Hepatocyte (in vitro differentiated cells): Measurements from ENCODE around the gene MBD5. TPM values are rescaled to one million over a fixed set of nuclear protein-coding genes. Genes with fewer than 3 reads are reported as not detected.

ENCODE experiments used
- DNase-seq: peaks from one replicate; pipeline ENCODE4 v3.0.0-alpha.2; 2016; ENCODE audit warnings: low spot score
- H2AFZ ChIP-seq: fragments of 200-600 bp; sonication (generic); 2 replicates; pipeline ENCODE4 v1.6.0; 2016; ENCODE audit warnings: antibody characterized with exemption, mild to moderate bottlenecking
- H3K27ac ChIP-seq: fragments of 200-600 bp; sonication (generic); 2 replicates; pipeline ENCODE4 v1.5.1; 2016; ENCODE audit warnings: mild to moderate bottlenecking
- H3K27me3 ChIP-seq: fragments of 200-600 bp; sonication (generic); 2 replicates; pipeline ENCODE4 v1.6.1; 2016
- H3K36me3 ChIP-seq: fragments of 200-600 bp; sonication (generic); replicated peaks from 2 replicates; pipeline ENCODE4 v1.5.1; 2016; ENCODE audit warnings: low read depth; ENCODE audit not compliant: insufficient read depth
- H3K4me1 ChIP-seq: fragments of 200-600 bp; sonication (generic); 2 replicates; pipeline ENCODE4 v1.5.1; 2016; ENCODE audit warnings: mild to moderate bottlenecking, moderate library complexity; ENCODE audit not compliant: insufficient read depth
- H3K4me2 ChIP-seq: fragments of 200-600 bp; sonication (generic); 2 replicates; pipeline ENCODE4 v1.6.0; 2016
- H3K4me3 ChIP-seq: fragments of 200-600 bp; sonication (generic); 2 replicates; pipeline ENCODE4 v1.5.1; 2016; ENCODE audit warnings: mild to moderate bottlenecking
- H3K79me2 ChIP-seq: fragments of 200-600 bp; sonication (generic); 2 replicates; pipeline ENCODE4 v1.6.0; 2017; ENCODE audit warnings: mild to moderate bottlenecking
- H3K9me2 ChIP-seq: fragments of 200-600 bp; sonication (generic); replicated peaks from 2 replicates; pipeline ENCODE4 v1.6.0; 2017; ENCODE audit warnings: mild to moderate bottlenecking; ENCODE audit not compliant: insufficient read depth
- H3K9me3 ChIP-seq: fragments of 200-600 bp; sonication (generic); 2 replicates; pipeline ENCODE4 v1.5.1; 2016; ENCODE audit warnings: low read depth, mild to moderate bottlenecking
- H4K20me1 ChIP-seq: fragments of 200-600 bp; sonication (generic); 2 replicates; pipeline ENCODE4 v1.6.0; 2016; ENCODE audit warnings: mild to moderate bottlenecking; ENCODE audit not compliant: insufficient read depth, poor library complexity, severe bottlenecking
- CTCF ChIP-seq: fragments of 200-600 bp; sonication (generic); IDR thresholded peaks from 2 replicates; pipeline ENCODE4 v1.5.1; 2016; ENCODE audit warnings: antibody characterized with exemption, mild to moderate bottlenecking; ENCODE audit not compliant: poor library complexity
- EZH2 ChIP-seq: fragments of 200-600 bp; sonication (generic); IDR thresholded peaks from 2 replicates; pipeline ENCODE4 v1.6.1; 2016; ENCODE audit warnings: antibody characterized with exemption, mild to moderate bottlenecking, borderline replicate concordance
- EZH2phosphoT487 ChIP-seq: fragments of 200-600 bp; sonication (generic); IDR thresholded peaks from one replicate; pipeline ENCODE4 v1.6.1; 2018; ENCODE audit warnings: antibody characterized with exemption, mild to moderate bottlenecking, low read depth, moderate library complexity; ENCODE audit not compliant: unreplicated experiment, severe bottlenecking
- WGBS: methylation state at CpG from one replicate; pipeline ENCODE4 v1.1.6; 2016; ENCODE audit warnings: low lambda C conversion rate; ENCODE audit errors: missing lambda C conversion rate; 5-methylcytosine and 5-hydroxymethylcytosine counted together
- polyA plus RNA-seq: library from polyadenylated mRNA; unstranded; fragments of >200 nt; fragmentation: Nextera tagmentation; extraction: Ambion mirVana; gene quantifications from 2 replicates; pipeline ENCODE4 v1.2.1, GENCODE V29; 2016
- total RNA-seq: library from RNA; depleted of rRNA; stranded (reverse); fragments of >200 nt; gene quantifications from 2 replicates; pipeline ENCODE4 v1.2.3, GENCODE V29; 2014

MBD5 gene
- total and polyA plus RNA-seq, 2 experiments from 2014 or later: 20.9 to 36.2 TPM

- Histone ChIP-seq H4K20me1 (no peaks in the 10 kb centered on the region), H3K79me2 (peaks cover 4% of the 10 kb centered on the region), H3K9me2 (no peaks in the 10 kb centered on the region), H3K9me3 (no peaks in the 10 kb centered on the region), H3K4me1 (peaks cover 4% of the 10 kb centered on the region), H3K27ac (peak overlapping the region; percentile 12), H2AFZ (no peak overlapping the region), H3K27me3 (no peaks in the 10 kb centered on the region), H3K4me3 (no peak overlapping the region), H3K36me3 (no peaks in the 10 kb centered on the region), H3K4me2 (peak overlapping the region; percentile 46)
- TF ChIP-seq EZH2phosphoT487 (no peak), EZH2 (no peak), CTCF (no peak)
- WGBS: 32% methylated on average over 4 of the region's 4 CpGs
- DNase-seq: no peak
Observed at GRCh38 chr2:148273158-148273691, 252.3 kb downstream of the MBD5 start.

- Histone ChIP-seq H3K27me3 (no peaks in the 10 kb centered on the region), H3K9me3 (no peaks in the 10 kb centered on the region), H3K4me1 (no peaks in the 10 kb centered on the region), H3K4me3 (no peak overlapping the region), H2AFZ (no peak overlapping the region), H4K20me1 (no peaks in the 10 kb centered on the region), H3K27ac (no peak overlapping the region), H3K4me2 (no peak overlapping the region), H3K36me3 (no peaks in the 10 kb centered on the region), H3K9me2 (no peaks in the 10 kb centered on the region), H3K79me2 (peaks cover 4% of the 10 kb centered on the region)
- TF ChIP-seq CTCF (no peak), EZH2phosphoT487 (no peak), EZH2 (no peak)
- WGBS: 88% methylated on average over 3 of the region's 3 CpGs
- no peak for DNase-seq
Observed at GRCh38 chr2:148279216-148279615, 258.3 kb downstream of the MBD5 start.

GRCh38 chr2:148282201-148282600 lies 261.3 kb downstream of the MBD5 start:
- TF ChIP-seq CTCF: no peak
- TF ChIP-seq EZH2phosphoT487: no peak
- TF ChIP-seq EZH2: no peak

GRCh38 chr2:148292431-148292830 lies 271.5 kb downstream of the MBD5 start:
- no peak overlapping the region for H3K27ac ChIP-seq
- no peaks in the 10 kb centered on the region for H4K20me1 ChIP-seq
- H3K4me1 ChIP-seq: no peaks in the 10 kb centered on the region
- WGBS: 91% methylated on average over 2 of the region's 2 CpGs
- H3K4me3 ChIP-seq: no peak overlapping the region
- DNase-seq: no peak
- H3K4me2 ChIP-seq: no peak overlapping the region
- no peaks in the 10 kb centered on the region for H3K9me2 ChIP-seq
- H2AFZ ChIP-seq: no peak overlapping the region
- H3K27me3 ChIP-seq: no peaks in the 10 kb centered on the region
- no peaks in the 10 kb centered on the region for H3K36me3 ChIP-seq
- no peak for TF ChIP-seq EZH2phosphoT487
- no peak for TF ChIP-seq CTCF
- TF ChIP-seq EZH2: no peak
- no peaks in the 10 kb centered on the region for H3K9me3 ChIP-seq
- no peaks in the 10 kb centered on the region for H3K79me2 ChIP-seq

More at GRCh38 chr2:148282201-148282600, 261.3 kb downstream of the MBD5 start:
- Histone ChIP-seq H2AFZ (no peak overlapping the region), H3K9me2 (no peaks in the 10 kb centered on the region), H3K27ac (no peak overlapping the region), H4K20me1 (no peaks in the 10 kb centered on the region), H3K36me3 (no peaks in the 10 kb centered on the region), H3K4me1 (no peaks in the 10 kb centered on the region), H3K27me3 (no peaks in the 10 kb centered on the region), H3K9me3 (no peaks in the 10 kb centered on the region), H3K79me2 (no peaks in the 10 kb centered on the region), H3K4me2 (no peak overlapping the region), H3K4me3 (no peak overlapping the region)
- 86% methylated on average over 1 of the region's 1 CpG for WGBS
- DNase-seq: no peak
